K562 (cell line): ENCODE results near the gene ICAM3. TPM values are rescaled to one million over a fixed set of nuclear protein-coding genes. Genes with fewer than 3 reads are reported as not detected.

Source experiments
- ARID2 ChIP-seq: fragments of 450-650 bp; IDR thresholded peaks from 2 replicates; pipeline ENCODE4 v1.6.1; 2017; ENCODE audit warnings: antibody characterized with exemption, mild to moderate bottlenecking
- BCL6 ChIP-seq: fragments of 250-450 bp; sonication (Bioruptor Pico); IDR thresholded peaks from 2 replicates; pipeline ENCODE4 v1.4.0; 2020
- CCNT2 ChIP-seq: IDR thresholded peaks from 2 replicates; pipeline ENCODE4 v1.6.1; 2011; ENCODE audit warnings: borderline replicate concordance, low read depth, mild to moderate bottlenecking, moderate library complexity, mixed read lengths, low read length; ENCODE audit not compliant: insufficient read length; ENCODE audit errors: extremely low read depth
- GABPB1 ChIP-seq: sonication (generic); formaldehyde crosslinking; IDR thresholded peaks from 2 replicates; pipeline ENCODE4 v1.8.0; 2022; ENCODE audit warnings: mild to moderate bottlenecking, missing genetic modification reagents
- GATAD2A ChIP-seq: fragments of 450-650 bp; IDR thresholded peaks from 2 replicates; pipeline ENCODE4 v1.6.1; 2017
- GTF2E2 ChIP-seq: fragments of 200-800 bp; sonication (Bioruptor generic); IDR thresholded peaks from 2 replicates; pipeline ENCODE4 v1.6.1; 2016; ENCODE audit warnings: missing genetic modification characterization, missing compliant biosample characterization
- HNRNPK ChIP-seq: fragments of 200-400 bp; formaldehyde crosslinking; IDR thresholded peaks from one replicate; pipeline ENCODE4 v1.6.1; 2018; ENCODE audit warnings: mild to moderate bottlenecking, low read depth, low read length; ENCODE audit not compliant: poor library complexity, severe bottlenecking
- HOXB6 ChIP-seq: fragments of 250-450 bp; sonication (Bioruptor Pico); IDR thresholded peaks from 2 replicates; pipeline ENCODE4 v1.5.1; 2022; ENCODE audit warnings: mild to moderate bottlenecking, borderline replicate concordance
- MTA3 ChIP-seq: fragments of 450-650 bp; formaldehyde crosslinking; IDR thresholded peaks from 2 replicates; pipeline ENCODE4 v1.6.1; 2017; ENCODE audit warnings: mild to moderate bottlenecking, borderline replicate concordance
- MYNN ChIP-seq, 2 experiments: sonication (generic); formaldehyde crosslinking in 1 of 2; IDR thresholded peaks; 2 replicates each; pipeline versions ENCODE4 v1.5.0 to v1.6.1; 2016 to 2020; ENCODE audit warnings: antibody characterized with exemption in 1 of 2, missing genetic modification reagents in 1 of 2
- NONO ChIP-seq, 2 experiments: fragments of 200-400 bp in 1 of 2; fragments of 450-650 bp in 1 of 2; formaldehyde crosslinking in 1 of 2; IDR thresholded peaks; 2 replicates each; pipeline ENCODE4 v1.6.1; 2017; ENCODE audit warnings: low read depth in 2 of 2, mild to moderate bottlenecking in 2 of 2, moderate library complexity in 2 of 2, low read length in 1 of 2
- RAD21 ChIP-seq, 2 experiments: fragments of 250-450 bp in 1 of 2; fragments of 450-650 bp in 1 of 2; sonication (Bioruptor Pico) in 1 of 2; formaldehyde crosslinking in 1 of 2; IDR thresholded peaks in 1 of 2; conservative IDR thresholded peaks in 1 of 2; 2 replicates each; pipeline versions ENCODE4 v1.4.0 to v1.8.0; 2020 to 2022; ENCODE audit warnings: mild to moderate bottlenecking in 2 of 2, moderate library complexity in 1 of 2
- TAF1 ChIP-seq: IDR thresholded peaks from 2 replicates; pipeline ENCODE4 v1.6.1; 2011; ENCODE audit warnings: mild to moderate bottlenecking, low read length, moderate library complexity; ENCODE audit not compliant: insufficient read depth, control insufficient read depth, severe bottlenecking; ENCODE audit errors: extremely low read depth
- XRCC3 ChIP-seq: fragments of 450-650 bp; IDR thresholded peaks from 2 replicates; pipeline ENCODE4 v1.6.1; 2017; ENCODE audit warnings: mild to moderate bottlenecking, moderate library complexity
- ZBTB1 ChIP-seq: sonication (generic); formaldehyde crosslinking; IDR thresholded peaks from 2 replicates; pipeline ENCODE4 v1.8.1; 2023; ENCODE audit warnings: missing genetic modification reagents, low read depth, mild to moderate bottlenecking, borderline replicate concordance
- ZBTB17 ChIP-seq: fragments of 450-650 bp; formaldehyde crosslinking; IDR thresholded peaks from 2 replicates; pipeline ENCODE4 v1.4.0; 2020; ENCODE audit warnings: mild to moderate bottlenecking
- ZFP30 ChIP-seq: fragments of 250-450 bp; sonication (Bioruptor Pico); IDR thresholded peaks from 2 replicates; pipeline ENCODE4 v1.8.0; 2022; ENCODE audit warnings: moderate library complexity, mild to moderate bottlenecking, inconsistent platforms, borderline replicate concordance
- ZNF121 ChIP-seq: sonication (generic); formaldehyde crosslinking; conservative IDR thresholded peaks from 2 replicates; pipeline ENCODE4 v1.8.0; 2022; ENCODE audit warnings: missing genetic modification reagents
- ZNF165 ChIP-seq: fragments of 250-450 bp; sonication (Bioruptor Pico); IDR thresholded peaks from 2 replicates; pipeline ENCODE4 v1.4.0; 2020; ENCODE audit warnings: borderline replicate concordance
- ZNF24 ChIP-seq: fragments of 450-650 bp; IDR thresholded peaks from 2 replicates; pipeline ENCODE4 v1.6.1; 2016
- ZNF316 ChIP-seq: fragments of 450-650 bp; IDR thresholded peaks from 2 replicates; pipeline ENCODE4 v1.6.1; 2016
- ZNF668 ChIP-seq: fragments of 250-450 bp; sonication (Bioruptor Pico); IDR thresholded peaks from 2 replicates; pipeline ENCODE4 v1.8.0; 2022; ENCODE audit warnings: mild to moderate bottlenecking, inconsistent platforms
- ZNF785 ChIP-seq: fragments of 250-450 bp; sonication (Bioruptor Pico); IDR thresholded peaks from 2 replicates; pipeline ENCODE4 v1.4.0; 2020; ENCODE audit warnings: mild to moderate bottlenecking
- ZZZ3 ChIP-seq: fragments of 450-650 bp; IDR thresholded peaks from 2 replicates; pipeline ENCODE4 v1.6.1; 2016; ENCODE audit warnings: antibody characterized with exemption, mild to moderate bottlenecking, moderate library complexity
- polyA plus RNA-seq, 8 experiments: library from polyadenylated mRNA; depleted of rRNA in 4 of 8; stranded (reverse) in 5 of 8; unstranded in 3 of 8; fragments of >200 nt; fragmentation: Nextera tagmentation in 2 of 8; fragmentation: Illumina TruSeq in 1 of 8; extraction: Ambion mirVana in 2 of 8; extraction: Trizol in 1 of 8; gene quantifications; 2 replicates each; pipeline versions ENCODE4 v1.2.1 to v1.2.3, GENCODE V29; 2011 to 2014; ENCODE audit warnings: inconsistent platforms in 1 of 8, missing spikeins in 1 of 8
- total RNA-seq, 7 experiments: library from RNA; depleted of rRNA in 6 of 7; stranded (reverse); fragments of >200 nt in 6 of 7; fragmentation: Illumina TruSeq in 2 of 7; extraction: Trizol in 2 of 7; gene quantifications; 2 replicates each; pipeline versions ENCODE4 v1.2.1 to v1.2.3, GENCODE V29; 2011 to 2021; ENCODE audit warnings: low replicate concordance in 1 of 7
- TF ChIP-seq, protein P1 (sequence below): sonication (generic); formaldehyde crosslinking; IDR thresholded peaks from 2 replicates; pipeline ENCODE4 v1.8.0; 2022; ENCODE audit warnings: mild to moderate bottlenecking, low read depth, missing genetic modification reagents
- TF ChIP-seq, protein P2 (sequence below): sonication (generic); formaldehyde crosslinking; IDR thresholded peaks from 2 replicates; pipeline ENCODE4 v1.9.0; 2022; ENCODE audit warnings: mild to moderate bottlenecking, missing genetic modification reagents
- TF ChIP-seq, protein P3 (sequence below): sonication (generic); formaldehyde crosslinking; IDR thresholded peaks from 2 replicates; pipeline ENCODE4 v1.8.0; 2023; ENCODE audit warnings: mild to moderate bottlenecking, missing genetic modification reagents
- TF ChIP-seq, protein P4 (sequence below): sonication (generic); formaldehyde crosslinking; IDR thresholded peaks from 2 replicates; pipeline ENCODE4 v1.9.0; 2022; ENCODE audit warnings: mild to moderate bottlenecking, missing genetic modification reagents

ICAM3 gene
- total and polyA plus RNA-seq, 9 of the 15 experiments (the other 6 are each of a cell fraction or from before 2014, with no cell fraction given) = 6.5 to 39.5 (median 24.2) TPM

DNA sequence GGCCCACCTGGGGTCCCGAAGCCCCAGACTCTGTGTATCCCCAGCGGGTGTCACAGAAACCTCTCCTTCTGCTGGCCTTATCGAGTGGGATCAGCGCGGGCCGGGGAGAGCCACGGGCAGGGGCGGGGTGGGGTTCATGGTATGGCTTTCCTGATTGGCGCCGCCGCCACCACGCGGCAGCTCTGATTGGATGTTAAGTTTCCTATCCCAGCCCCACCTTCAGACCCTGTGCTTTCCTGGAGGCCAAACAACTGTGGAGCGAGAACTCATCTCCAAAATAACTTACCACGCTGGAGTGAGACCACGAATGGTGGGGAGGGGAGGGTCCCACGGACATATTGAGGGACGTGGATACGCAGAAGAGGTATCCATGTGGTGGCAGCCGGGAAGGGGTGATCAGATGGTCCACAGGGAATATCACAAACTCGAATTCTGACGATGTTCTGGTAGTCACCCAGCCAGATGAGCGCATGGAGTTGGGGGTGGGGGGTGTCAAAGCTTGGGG, 50.7 kb downstream of the ICAM3 start (continued):
- TF ChIP-seq, protein P1, sequence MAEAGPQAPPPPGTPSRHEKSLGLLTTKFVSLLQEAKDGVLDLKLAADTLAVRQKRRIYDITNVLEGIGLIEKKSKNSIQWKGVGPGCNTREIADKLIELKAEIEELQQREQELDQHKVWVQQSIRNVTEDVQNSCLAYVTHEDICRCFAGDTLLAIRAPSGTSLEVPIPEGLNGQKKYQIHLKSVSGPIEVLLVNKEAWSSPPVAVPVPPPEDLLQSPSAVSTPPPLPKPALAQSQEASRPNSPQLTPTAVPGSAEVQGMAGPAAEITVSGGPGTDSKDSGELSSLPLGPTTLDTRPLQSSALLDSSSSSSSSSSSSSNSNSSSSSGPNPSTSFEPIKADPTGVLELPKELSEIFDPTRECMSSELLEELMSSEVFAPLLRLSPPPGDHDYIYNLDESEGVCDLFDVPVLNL (CRISPR knock-in tag) = no peak
- no peak for TF ChIP-seq ZBTB17 (CRISPR knock-in tag)
- TF ChIP-seq GATAD2A = 0 out of 2 replicates have a peak, but pooled peaks have one; percentile 84
- no peak for TF ChIP-seq RAD21 (CRISPR knock-in tag; conservative IDR thresholded peaks at IDR 0.05 in 1 of 2, IDR thresholded peaks at IDR 0.05 in 1 of 2)
- no peak; the same call in 1 of the 2 replicates for TF ChIP-seq MYNN (IDR thresholded peaks at IDR 0.05)
- TF ChIP-seq MYNN (CRISPR knock-in tag; IDR thresholded peaks at IDR 0.05) = no peak
- no peak for TF ChIP-seq ZNF121 (CRISPR knock-in tag)
- TF ChIP-seq ZNF668 (CRISPR knock-in tag) = no peak
- TF ChIP-seq, protein P2, sequence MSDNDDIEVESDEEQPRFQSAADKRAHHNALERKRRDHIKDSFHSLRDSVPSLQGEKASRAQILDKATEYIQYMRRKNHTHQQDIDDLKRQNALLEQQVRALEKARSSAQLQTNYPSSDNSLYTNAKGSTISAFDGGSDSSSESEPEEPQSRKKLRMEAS (CRISPR knock-in tag) = no peak
- no peak for TF ChIP-seq ZNF316
- TF ChIP-seq CCNT2 = peak; percentile 39
- no peak for TF ChIP-seq HNRNPK
- peak; percentile 34; the same call in 1 of the 2 replicates for TF ChIP-seq GTF2E2
- TF ChIP-seq ZNF165 = no peak
- TF ChIP-seq ZBTB1 (CRISPR knock-in tag) = no peak
- no peak for TF ChIP-seq ZZZ3
- TF ChIP-seq, protein P3, sequence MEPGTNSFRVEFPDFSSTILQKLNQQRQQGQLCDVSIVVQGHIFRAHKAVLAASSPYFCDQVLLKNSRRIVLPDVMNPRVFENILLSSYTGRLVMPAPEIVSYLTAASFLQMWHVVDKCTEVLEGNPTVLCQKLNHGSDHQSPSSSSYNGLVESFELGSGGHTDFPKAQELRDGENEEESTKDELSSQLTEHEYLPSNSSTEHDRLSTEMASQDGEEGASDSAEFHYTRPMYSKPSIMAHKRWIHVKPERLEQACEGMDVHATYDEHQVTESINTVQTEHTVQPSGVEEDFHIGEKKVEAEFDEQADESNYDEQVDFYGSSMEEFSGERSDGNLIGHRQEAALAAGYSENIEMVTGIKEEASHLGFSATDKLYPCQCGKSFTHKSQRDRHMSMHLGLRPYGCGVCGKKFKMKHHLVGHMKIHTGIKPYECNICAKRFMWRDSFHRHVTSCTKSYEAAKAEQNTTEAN (CRISPR knock-in tag) = no peak
- no peak for TF ChIP-seq ZNF785
- TF ChIP-seq, protein P4, sequence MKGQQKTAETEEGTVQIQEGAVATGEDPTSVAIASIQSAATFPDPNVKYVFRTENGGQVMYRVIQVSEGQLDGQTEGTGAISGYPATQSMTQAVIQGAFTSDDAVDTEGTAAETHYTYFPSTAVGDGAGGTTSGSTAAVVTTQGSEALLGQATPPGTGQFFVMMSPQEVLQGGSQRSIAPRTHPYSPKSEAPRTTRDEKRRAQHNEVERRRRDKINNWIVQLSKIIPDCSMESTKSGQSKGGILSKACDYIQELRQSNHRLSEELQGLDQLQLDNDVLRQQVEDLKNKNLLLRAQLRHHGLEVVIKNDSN = no peak
- no peak for TF ChIP-seq HOXB6 (CRISPR knock-in tag)
- no peak for TF ChIP-seq NONO (IDR thresholded peaks at IDR 0.05; ENCODE audit: low read depth in 2 of 2, low read length in 1 of 2)
- TF ChIP-seq TAF1 = peak; percentile 62
- TF ChIP-seq MTA3 = no peak; the same call in 1 of the 2 replicates
- TF ChIP-seq XRCC3 = no peak
- TF ChIP-seq GABPB1 (CRISPR knock-in tag) = 0 out of 2 replicates have a peak, but pooled peaks have one; percentile 16
- TF ChIP-seq ZFP30 (CRISPR knock-in tag) = no peak
- no peak for TF ChIP-seq ARID2
- TF ChIP-seq ZNF24 = no peak
- TF ChIP-seq BCL6 (CRISPR knock-in tag) = no peak
